ENCODE data around the gene LIN54.

The LIN54 gene

DNA sequence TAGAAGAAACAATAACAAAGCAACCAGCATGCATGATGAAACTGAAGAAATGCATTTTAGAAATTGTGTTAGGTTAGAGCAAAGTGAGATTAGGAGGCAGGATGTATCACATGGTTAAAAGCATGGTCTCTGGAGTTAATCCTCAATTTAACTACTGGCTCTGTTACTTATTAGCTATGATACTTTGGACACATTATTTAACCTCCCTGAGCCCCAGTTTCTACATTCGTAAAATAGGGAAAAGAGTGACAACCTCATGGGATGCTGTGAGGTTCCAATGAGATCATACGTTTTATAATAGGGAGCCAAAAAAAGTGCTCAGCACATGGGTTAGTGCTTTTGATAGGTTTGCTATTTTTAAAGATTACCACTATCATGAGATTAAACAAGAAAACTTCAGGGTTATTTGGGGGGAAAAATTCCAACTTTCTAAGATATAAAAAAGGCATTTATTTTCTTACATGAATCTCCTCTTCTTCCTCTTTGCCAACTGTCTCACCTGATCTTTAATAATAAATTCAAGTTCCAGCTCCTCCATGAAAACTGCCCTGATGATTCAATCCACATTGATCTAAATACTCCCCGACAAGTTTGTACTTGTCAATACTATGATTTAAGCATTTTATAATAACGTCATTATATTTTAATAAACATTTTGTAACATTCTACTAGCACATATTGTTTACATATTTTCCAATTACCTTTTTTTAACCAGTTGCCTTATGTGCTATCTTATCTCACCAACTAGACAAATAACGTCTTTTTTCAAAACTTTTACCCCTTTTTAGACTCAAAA, 124.3 kb downstream of the LIN54 start:
- TF ChIP-seq, protein P1, sequence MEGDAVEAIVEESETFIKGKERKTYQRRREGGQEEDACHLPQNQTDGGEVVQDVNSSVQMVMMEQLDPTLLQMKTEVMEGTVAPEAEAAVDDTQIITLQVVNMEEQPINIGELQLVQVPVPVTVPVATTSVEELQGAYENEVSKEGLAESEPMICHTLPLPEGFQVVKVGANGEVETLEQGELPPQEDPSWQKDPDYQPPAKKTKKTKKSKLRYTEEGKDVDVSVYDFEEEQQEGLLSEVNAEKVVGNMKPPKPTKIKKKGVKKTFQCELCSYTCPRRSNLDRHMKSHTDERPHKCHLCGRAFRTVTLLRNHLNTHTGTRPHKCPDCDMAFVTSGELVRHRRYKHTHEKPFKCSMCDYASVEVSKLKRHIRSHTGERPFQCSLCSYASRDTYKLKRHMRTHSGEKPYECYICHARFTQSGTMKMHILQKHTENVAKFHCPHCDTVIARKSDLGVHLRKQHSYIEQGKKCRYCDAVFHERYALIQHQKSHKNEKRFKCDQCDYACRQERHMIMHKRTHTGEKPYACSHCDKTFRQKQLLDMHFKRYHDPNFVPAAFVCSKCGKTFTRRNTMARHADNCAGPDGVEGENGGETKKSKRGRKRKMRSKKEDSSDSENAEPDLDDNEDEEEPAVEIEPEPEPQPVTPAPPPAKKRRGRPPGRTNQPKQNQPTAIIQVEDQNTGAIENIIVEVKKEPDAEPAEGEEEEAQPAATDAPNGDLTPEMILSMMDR (IDR thresholded peaks at IDR 0.05; ENCODE audit: low read depth, low read length) = no peak
- Histone ChIP-seq H3K9me3 (ENCODE audit: severe bottlenecking) (no peaks in the 10 kb centered on the region), H3K27me3 (ENCODE audit: insufficient read depth, low read depth, severe bottlenecking) (no peaks in the 10 kb centered on the region), H3K4me3 (ENCODE audit: low read depth, low read length) (no peak overlapping the region), H3K36me3 (peaks cover 5% of the 10 kb centered on the region; the same call in 1 of the 2 replicates), H3K27ac (no peak overlapping the region)
- no peak for DNase-seq

DNA sequence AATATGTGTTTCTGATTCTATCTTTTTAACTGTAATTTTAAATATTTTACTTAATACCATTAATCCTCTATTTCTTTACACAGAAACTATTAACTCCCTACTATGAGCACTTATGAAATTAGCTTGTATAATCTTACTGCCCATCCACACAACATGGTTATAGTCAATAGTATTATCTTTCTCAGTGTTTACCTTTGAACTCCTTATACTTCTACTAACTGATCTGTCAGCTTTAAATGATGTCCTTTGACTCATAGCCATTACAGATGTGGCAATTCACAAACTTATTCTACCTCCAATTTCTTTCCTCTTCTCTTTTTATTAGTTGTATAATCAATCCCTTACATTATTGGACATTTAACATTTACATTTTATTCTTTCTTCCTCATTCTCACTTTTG, 125.2 kb downstream of the LIN54 start:
- TF ChIP-seq, protein P1 (IDR thresholded peaks at IDR 0.05; ENCODE audit: low read depth, low read length) = no peak
- H3K9me3 ChIP-seq (ENCODE audit: severe bottlenecking) = no peaks in the 10 kb centered on the region
- H3K36me3 ChIP-seq = peaks cover 8% of the 10 kb centered on the region
- H3K4me3 ChIP-seq (ENCODE audit: low read depth, low read length) = no peak overlapping the region
- no peak overlapping the region for H3K27ac ChIP-seq
- no peaks in the 10 kb centered on the region for H3K27me3 ChIP-seq (ENCODE audit: insufficient read depth, low read depth, severe bottlenecking)
- DNase-seq = no peak
